Suprapubic skin (tissue), 4 donors: ENCODE data around the gene CDH22.

Experiments
- CTCF ChIP-seq, 2 donors: fragments of 200-600 bp in 1 of 2; fragments of 450-650 bp in 1 of 2; sonication (generic) in 1 of 2; IDR thresholded peaks; one replicate each; pipeline ENCODE4 v1.5.1; 2016 to 2019; ENCODE audit warnings: antibody characterized with exemption in 2 of 2, mild to moderate bottlenecking in 1 of 2, moderate library complexity in 1 of 2
- POLR2A ChIP-seq, 2 donors: fragments of 450-650 bp; IDR thresholded peaks; one replicate each; pipeline ENCODE4 v1.6.1; 2017; ENCODE audit warnings: antibody characterized with exemption in 2 of 2, mild to moderate bottlenecking in 2 of 2, moderate library complexity in 2 of 2
- POLR2AphosphoS5 ChIP-seq, 3 donors: sonication (generic); formaldehyde crosslinking; IDR thresholded peaks; one replicate each; pipeline ENCODE4 v1.6.1; 2017; ENCODE audit warnings: antibody characterized with exemption in 3 of 3

GRCh38 chr20:46352370-46352938 is 44.2 kb upstream of the CDH22 start:
- TF ChIP-seq CTCF (IDR thresholded peaks at IDR 0.05) (no peak), POLR2AphosphoS5 (IDR thresholded peaks at IDR 0.05) (no peak), POLR2A (IDR thresholded peaks at IDR 0.05) (no peak)
